ENCODE data around the gene COG5.

DNA sequence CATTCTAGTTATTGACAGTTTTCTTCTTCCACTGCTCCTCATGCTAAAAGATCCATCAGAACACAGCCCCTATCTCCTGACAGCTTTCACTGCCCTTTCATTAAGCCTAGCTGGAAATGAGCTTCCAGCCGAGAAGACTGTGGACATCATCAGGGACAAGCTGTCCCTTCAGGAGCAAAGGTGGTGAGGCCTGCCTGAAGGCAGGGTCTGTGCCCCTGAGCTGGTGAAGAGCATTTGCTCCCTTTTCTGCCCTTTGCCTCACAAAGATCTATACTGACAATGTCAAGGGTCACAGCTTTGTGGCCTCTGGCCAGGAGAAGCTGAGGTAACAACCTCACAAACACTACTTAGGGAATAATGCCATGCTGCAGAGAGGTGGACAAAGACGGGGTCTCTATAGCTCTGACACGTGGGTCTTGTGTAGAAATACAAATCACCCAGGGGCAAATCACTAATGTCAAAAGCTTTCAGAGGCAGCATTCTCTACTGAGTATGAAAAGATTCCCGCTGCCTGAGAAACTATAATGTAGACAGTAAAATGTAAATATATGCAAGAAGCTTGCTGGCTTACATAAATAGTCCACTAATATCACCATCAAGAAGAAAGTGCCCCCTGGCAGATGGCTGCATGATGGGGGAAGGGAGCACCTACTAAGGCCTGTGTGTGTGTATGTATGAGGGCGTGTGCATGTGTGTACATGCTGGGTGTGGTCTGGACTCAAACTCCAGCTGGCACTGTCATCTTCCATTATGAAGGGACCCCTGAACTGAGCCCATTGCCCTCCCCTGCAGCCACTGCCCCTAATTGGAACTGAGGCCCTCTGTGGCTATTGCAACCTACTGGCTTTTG, 339.1 kb downstream of the COG5 start:
- TF ChIP-seq, protein P1, sequence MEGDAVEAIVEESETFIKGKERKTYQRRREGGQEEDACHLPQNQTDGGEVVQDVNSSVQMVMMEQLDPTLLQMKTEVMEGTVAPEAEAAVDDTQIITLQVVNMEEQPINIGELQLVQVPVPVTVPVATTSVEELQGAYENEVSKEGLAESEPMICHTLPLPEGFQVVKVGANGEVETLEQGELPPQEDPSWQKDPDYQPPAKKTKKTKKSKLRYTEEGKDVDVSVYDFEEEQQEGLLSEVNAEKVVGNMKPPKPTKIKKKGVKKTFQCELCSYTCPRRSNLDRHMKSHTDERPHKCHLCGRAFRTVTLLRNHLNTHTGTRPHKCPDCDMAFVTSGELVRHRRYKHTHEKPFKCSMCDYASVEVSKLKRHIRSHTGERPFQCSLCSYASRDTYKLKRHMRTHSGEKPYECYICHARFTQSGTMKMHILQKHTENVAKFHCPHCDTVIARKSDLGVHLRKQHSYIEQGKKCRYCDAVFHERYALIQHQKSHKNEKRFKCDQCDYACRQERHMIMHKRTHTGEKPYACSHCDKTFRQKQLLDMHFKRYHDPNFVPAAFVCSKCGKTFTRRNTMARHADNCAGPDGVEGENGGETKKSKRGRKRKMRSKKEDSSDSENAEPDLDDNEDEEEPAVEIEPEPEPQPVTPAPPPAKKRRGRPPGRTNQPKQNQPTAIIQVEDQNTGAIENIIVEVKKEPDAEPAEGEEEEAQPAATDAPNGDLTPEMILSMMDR (conservative IDR thresholded peaks at IDR 0.05; ENCODE audit: low read length) = no peak
- TF ChIP-seq EZH2phosphoT487 (IDR thresholded peaks at IDR 0.05; ENCODE audit: borderline replicate concordance, low read depth, low read length) = no peak

Measured in OCI-LY7 (cell line).